Epithelial cell of esophagus (primary cell): Measurements from ENCODE around the gene RPS21.

ENCODE experiments used
- DNase-seq: peaks from one replicate; pipeline ENCODE4 v3.0.0; 2010; ENCODE audit warnings: low read depth
- H3K4me3 ChIP-seq: 2 replicates; pipeline ENCODE4 v1.5.1; 2011; ENCODE audit warnings: mild to moderate bottlenecking, low read length, control low read depth
- CTCF ChIP-seq: IDR thresholded peaks from 2 replicates; pipeline ENCODE4 v1.5.1; 2011; ENCODE audit warnings: low read depth, mild to moderate bottlenecking, low read length, control low read depth, inconsistent platforms; ENCODE audit not compliant: insufficient read depth; ENCODE audit errors: missing control alignments

RPS21 gene

DNA sequence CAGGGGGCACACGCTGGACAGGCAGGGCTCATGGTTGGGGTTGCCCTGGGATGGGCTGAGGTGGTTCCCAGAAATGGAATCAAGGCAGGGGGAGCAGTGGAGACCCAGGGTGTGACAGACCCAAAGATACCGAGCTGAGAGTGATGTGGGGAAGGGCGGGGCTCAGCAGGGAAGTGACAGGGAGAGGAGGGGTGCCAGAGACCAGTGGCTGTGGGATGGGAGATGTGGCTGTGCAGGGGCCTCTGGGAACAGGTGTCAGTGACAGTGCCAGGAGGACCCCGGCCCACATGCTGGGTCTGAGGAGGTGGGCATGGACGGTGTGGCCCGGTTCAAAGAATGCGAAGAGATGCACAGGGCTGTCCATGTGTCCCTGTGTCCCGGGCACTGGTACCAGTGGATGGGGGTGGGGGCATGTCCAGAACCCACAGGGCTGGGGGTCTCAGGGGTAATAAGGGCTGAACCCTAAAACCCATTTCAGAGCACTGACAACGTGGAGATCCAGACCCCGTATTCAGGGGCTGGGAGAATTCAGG is 19.1 kb downstream of the RPS21 start:
- DNase-seq: no peak
- TF ChIP-seq CTCF: no peak
- peak overlapping the region; percentile 53 for H3K4me3 ChIP-seq

- TF ChIP-seq CTCF: no peak
- no peak for DNase-seq
- peak overlapping the region; percentile 53 for H3K4me3 ChIP-seq
Observed at GRCh38 chr20:62406635-62407176, 19.8 kb downstream of the RPS21 start.

DNA sequence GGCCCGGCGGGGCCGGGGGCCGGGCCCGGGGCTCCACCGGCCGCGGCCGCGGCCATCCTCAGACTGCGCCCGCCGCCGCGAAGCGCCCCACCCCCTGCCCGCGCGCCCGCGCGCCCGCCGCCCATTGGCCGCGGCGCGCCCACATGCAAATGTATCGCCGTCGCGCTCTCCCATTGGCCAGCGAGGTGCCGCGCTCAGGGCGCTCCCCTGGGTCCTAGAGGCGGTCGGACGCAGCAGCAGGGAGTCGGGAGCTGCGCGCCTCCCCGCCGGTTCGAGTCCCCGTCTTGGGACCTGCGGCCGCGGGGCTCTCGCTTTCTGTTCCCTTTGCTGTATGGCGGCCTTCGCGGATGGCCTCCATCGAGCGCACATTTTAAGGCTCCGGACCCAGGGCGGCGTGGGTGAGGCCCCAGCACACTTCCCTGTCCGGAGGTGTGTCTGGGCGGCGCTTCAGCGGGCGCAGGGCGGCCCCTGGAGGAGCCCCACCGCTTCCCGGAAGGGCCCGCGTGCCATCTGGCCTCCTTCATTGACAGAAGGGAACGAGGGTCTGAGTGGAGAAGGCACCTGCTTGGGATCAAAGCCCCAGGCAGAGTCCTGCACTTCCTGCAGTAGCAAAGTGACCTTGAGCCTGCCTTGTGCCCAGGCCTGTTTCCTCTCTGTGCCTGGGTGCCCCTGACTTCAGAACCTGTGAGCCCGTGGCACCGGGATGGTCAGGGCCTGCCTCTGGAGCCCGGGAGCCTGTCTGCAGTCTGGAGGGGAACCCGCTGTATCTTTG is 20.5 kb downstream of the RPS21 start, which contains the start of gene CABLES2:
TSS of gene CABLES2 (minus strand) at position 65 of the 772 bp plus-strand sequence. CDS start at position 56, 9 bp downstream.
- peak within 1 kb of the TSS; percentile 53 for H3K4me3 ChIP-seq
- peak; percentile 95 for DNase-seq
- no peak for TF ChIP-seq CTCF

DNA sequence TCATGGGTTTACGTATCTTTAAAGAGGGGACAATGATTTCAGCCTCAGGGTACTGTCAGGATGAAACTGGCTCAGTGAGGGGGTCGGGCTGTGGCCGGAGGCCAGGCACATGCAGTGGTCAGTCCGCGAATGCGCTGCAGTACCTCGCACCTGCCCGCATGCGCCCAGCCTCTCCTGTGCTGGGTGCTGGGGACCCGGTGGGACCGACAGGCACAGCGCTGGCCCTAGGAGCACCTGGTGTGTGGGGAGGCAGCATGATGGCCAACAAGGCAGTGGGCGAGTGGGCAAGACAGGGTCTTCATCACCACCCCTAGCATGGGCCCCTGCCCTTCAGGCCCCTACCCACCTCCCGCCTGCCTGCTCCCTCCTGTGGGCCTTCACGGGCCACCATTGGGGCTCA is 21.2 kb downstream of the RPS21 start:
- no peak overlapping the region for H3K4me3 ChIP-seq
- TF ChIP-seq CTCF: no peak
- no peak for DNase-seq

DNA sequence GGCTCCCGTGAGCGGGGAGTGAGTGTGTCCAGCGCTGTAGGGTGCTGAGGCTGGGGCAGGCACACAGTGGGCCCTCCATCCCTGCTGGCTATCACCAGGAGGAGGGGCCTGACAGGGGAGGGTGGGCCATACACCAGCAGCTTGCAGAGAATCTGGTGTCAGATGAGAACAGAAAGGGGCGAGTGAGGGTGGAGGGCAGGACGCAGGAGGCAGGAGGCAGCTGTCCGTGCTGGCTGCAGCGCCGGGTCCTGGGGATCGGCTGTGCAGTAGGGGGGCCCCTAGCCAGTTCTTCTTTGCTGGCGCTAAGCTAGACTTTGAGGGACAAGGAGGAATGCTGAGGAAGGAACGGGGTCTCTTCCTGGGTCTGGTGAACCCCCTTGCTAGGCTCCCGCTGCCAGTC is 21.7 kb downstream of the RPS21 start:
- no peak for TF ChIP-seq CTCF
- no peak for DNase-seq
- no peak overlapping the region for H3K4me3 ChIP-seq

DNA sequence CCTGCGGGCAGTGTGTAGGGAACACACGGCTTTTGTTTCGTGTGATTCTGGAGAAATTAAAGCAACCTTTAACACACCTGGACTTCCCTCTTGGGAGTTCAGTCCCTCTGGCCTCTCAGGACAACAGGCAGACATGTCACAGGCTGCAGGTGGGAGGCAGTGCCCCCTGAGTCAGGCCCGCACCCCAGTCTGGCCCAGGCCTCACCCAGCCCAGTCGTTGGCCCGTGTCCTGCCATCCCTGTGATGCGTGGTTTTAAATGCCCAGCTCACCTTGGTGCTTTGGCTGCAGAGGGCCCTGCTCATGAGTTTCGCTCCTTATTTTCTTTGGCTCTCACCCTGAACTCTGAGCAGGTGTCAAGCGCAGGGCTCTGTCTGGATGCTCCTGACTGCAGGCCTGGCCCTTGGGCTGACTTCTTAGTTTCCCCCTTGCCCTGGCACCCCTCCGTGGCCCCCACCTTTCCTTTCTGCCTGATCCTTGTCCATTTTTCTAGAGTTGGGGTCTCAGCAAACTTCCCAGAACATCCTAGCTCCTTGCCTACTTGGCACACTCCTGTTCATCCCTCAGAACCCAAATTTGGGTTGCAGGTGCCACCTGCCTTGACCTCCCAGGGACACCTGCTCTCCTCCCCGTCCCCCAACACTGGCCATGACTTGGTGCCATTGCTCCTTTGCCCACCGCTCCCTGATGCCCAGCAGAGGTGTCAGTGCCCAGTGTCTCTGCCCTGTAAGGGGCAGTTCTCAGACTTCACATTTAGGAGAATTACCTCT is 22.4 kb downstream of the RPS21 start:
- no peak overlapping the region for H3K4me3 ChIP-seq
- no peak for TF ChIP-seq CTCF
- DNase-seq: no peak
